Stimulated activated CD8-positive, alpha-beta memory T cell treated with anti-CD3 and anti-CD28 coated beads, Interleukin-7, amount 100 ng/mL, for 24 hours (primary cell): ENCODE measurements around the gene SEMA5A.

Source experiments
- DNase-seq: peaks from one replicate; pipeline ENCODE4 v3.0.0-alpha.2; 2020; ENCODE audit warnings: low read depth

Gene SEMA5A

GRCh38 chr5:9512457-9512856 is 33.4 kb downstream of the SEMA5A start:
- DNase-seq, result no peak

- DNase-seq, result no peak
Measured at GRCh38 chr5:9507974-9508373, 37.9 kb downstream of the SEMA5A start.

- no peak for DNase-seq
Measured at GRCh38 chr5:9505225-9505624, 40.6 kb downstream of the SEMA5A start.

GRCh38 chr5:9502864-9503263 is 43.0 kb downstream of the SEMA5A start:
- no peak for DNase-seq

GRCh38 chr5:9502050-9502834 is 43.6 kb downstream of the SEMA5A start:
- DNase-seq, result no peak

- DNase-seq, result no peak
Measured at GRCh38 chr5:9500625-9501024, 45.2 kb downstream of the SEMA5A start.

- DNase-seq, result no peak
Measured at GRCh38 chr5:9500193-9500592, 45.7 kb downstream of the SEMA5A start.

- no peak for DNase-seq
Measured at GRCh38 chr5:9499498-9499876, 46.4 kb downstream of the SEMA5A start.

- DNase-seq, result no peak
Measured at GRCh38 chr5:9498541-9499497, 47.1 kb downstream of the SEMA5A start.

- DNase-seq, result no peak
Measured at GRCh38 chr5:9497347-9497746, 48.5 kb downstream of the SEMA5A start.

GRCh38 chr5:9496801-9497200 is 49.1 kb downstream of the SEMA5A start:
- DNase-seq, result no peak

- no peak for DNase-seq
Measured at GRCh38 chr5:9495121-9495520, 50.8 kb downstream of the SEMA5A start.

GRCh38 chr5:9494301-9494700 is 51.6 kb downstream of the SEMA5A start:
- DNase-seq, result no peak

- DNase-seq, result no peak
Measured at GRCh38 chr5:9490494-9491097, 55.3 kb downstream of the SEMA5A start.

- no peak for DNase-seq
Measured at GRCh38 chr5:9483779-9484178, 62.1 kb downstream of the SEMA5A start.

GRCh38 chr5:9483243-9483642 is 62.6 kb downstream of the SEMA5A start:
- DNase-seq, result no peak

GRCh38 chr5:9482381-9482780 is 63.5 kb downstream of the SEMA5A start:
- no peak for DNase-seq

- DNase-seq, result no peak
Measured at GRCh38 chr5:9480499-9480898, 65.4 kb downstream of the SEMA5A start.

GRCh38 chr5:9479990-9480389 is 65.9 kb downstream of the SEMA5A start:
- DNase-seq, result no peak

- no peak for DNase-seq
Measured at GRCh38 chr5:9479361-9479760, 66.5 kb downstream of the SEMA5A start.

GRCh38 chr5:9477537-9477936 is 68.3 kb downstream of the SEMA5A start:
- no peak for DNase-seq

GRCh38 chr5:9474219-9475002 is 71.5 kb downstream of the SEMA5A start:
- no peak for DNase-seq
